Non-pigmented ciliary epithelial cell (primary cell): ENCODE measurements around the gene MECP2.
A peak's percentile ranks its signal among the peaks of the same experiment; 100 is the strongest.
"Not testable (repeated sequence)": the region's sequence is repeated elsewhere in the genome, so short reads cannot be mapped to it uniquely, and the experiment has no call there.

Experiments
- DNase-seq: peaks from one replicate; pipeline ENCODE4 v3.0.0-alpha.2; 2010; ENCODE audit warnings: low read depth

Gene MECP2

GRCh38 chrX:154097589-154098541 lies at the start of gene MECP2:
Gene MECP2 (minus strand): TSS chrX:154097717.
- peak; percentile 42 for DNase-seq

- DNase-seq = not testable (repeated sequence)
Measured at GRCh38 chrX:154144010-154144409, 46.5 kb upstream of the MECP2 start, which contains the start of gene OPN1LW. Gene OPN1LW (plus strand): TSS chrX:154144243. CDS start chrX:154144284, 41 bp downstream.

- no peak for DNase-seq
Measured at GRCh38 chrX:154142950-154143745, 45.6 kb upstream of the MECP2 start.

- no peak for DNase-seq
Measured at GRCh38 chrX:154142386-154142785, 44.9 kb upstream of the MECP2 start.

- no peak for DNase-seq
Measured at GRCh38 chrX:154140742-154141141, 43.2 kb upstream of the MECP2 start.

GRCh38 chrX:154140206-154140605 lies 42.7 kb upstream of the MECP2 start:
- DNase-seq = no peak

GRCh38 chrX:154138857-154139256 lies 41.3 kb upstream of the MECP2 start:
- DNase-seq = no peak

- DNase-seq = no peak
Measured at GRCh38 chrX:154136627-154137161, 39.2 kb upstream of the MECP2 start.

GRCh38 chrX:154135458-154136229 lies 38.1 kb upstream of the MECP2 start:
- no peak for DNase-seq

- no peak for DNase-seq
Measured at GRCh38 chrX:154132366-154132765, 34.8 kb upstream of the MECP2 start.

GRCh38 chrX:154131955-154132354 lies 34.4 kb upstream of the MECP2 start:
- no peak for DNase-seq

GRCh38 chrX:154126101-154126500 lies 28.6 kb upstream of the MECP2 start:
- DNase-seq = no peak

GRCh38 chrX:154125391-154126040 lies 28.0 kb upstream of the MECP2 start:
- DNase-seq = no peak

GRCh38 chrX:154123241-154124219 lies 26.0 kb upstream of the MECP2 start:
- DNase-seq = no peak

- no peak for DNase-seq
Measured at GRCh38 chrX:154121961-154122360, 24.4 kb upstream of the MECP2 start.

GRCh38 chrX:154121207-154121606 lies 23.7 kb upstream of the MECP2 start:
- DNase-seq = no peak

- DNase-seq = no peak
Measured at GRCh38 chrX:154120567-154120966, 23.1 kb upstream of the MECP2 start.

- DNase-seq = no peak
Measured at GRCh38 chrX:154117566-154117965, 20.0 kb upstream of the MECP2 start.

GRCh38 chrX:154116426-154117211 lies 19.1 kb upstream of the MECP2 start:
- DNase-seq = no peak
